Stimulated activated CD4-positive, alpha-beta T cell treated with anti-CD3 and anti-CD28 coated beads, Interleukin-1b, Interleukin-23, amount 100 ng/mL, for 48 hours (primary cell): ENCODE measurements around the gene MYH14.

Experiments used
- DNase-seq: peaks from one replicate; pipeline ENCODE4 v3.0.0-alpha.2; 2020

Gene MYH14

GRCh38 chr19:50203281-50204080, at the start of gene MYH14:
TSS of gene MYH14 (plus strand) at chr19:50203622. CDS start at chr19:50210366, 6,744 bp downstream.
- peak; percentile 30 for DNase-seq

- no peak for DNase-seq
Measured at GRCh38 chr19:50154529-50154928, 48.9 kb upstream of the MYH14 start.

GRCh38 chr19:50155520-50156109, 47.8 kb upstream of the MYH14 start:
- DNase-seq: no peak

- DNase-seq: no peak
Measured at GRCh38 chr19:50158577-50158976, 44.8 kb upstream of the MYH14 start.

- no peak for DNase-seq
Measured at GRCh38 chr19:50159078-50159477, 44.3 kb upstream of the MYH14 start.

GRCh38 chr19:50162988-50163387, 40.4 kb upstream of the MYH14 start, which contains the start of gene IZUMO2:
TSS of gene IZUMO2 (minus strand) at chr19:50163281. CDS start at chr19:50163194, 87 bp downstream.
- no peak for DNase-seq

GRCh38 chr19:50167314-50167721, 36.1 kb upstream of the MYH14 start:
- DNase-seq: no peak

GRCh38 chr19:50171752-50172151, 31.7 kb upstream of the MYH14 start:
- no peak for DNase-seq

- no peak for DNase-seq
Measured at GRCh38 chr19:50172726-50173125, 30.7 kb upstream of the MYH14 start.

- no peak for DNase-seq
Measured at GRCh38 chr19:50173127-50173526, 30.3 kb upstream of the MYH14 start.

GRCh38 chr19:50174100-50174793, 29.2 kb upstream of the MYH14 start:
- DNase-seq: no peak

GRCh38 chr19:50175924-50176323, 27.5 kb upstream of the MYH14 start:
- DNase-seq: no peak

- no peak for DNase-seq
Measured at GRCh38 chr19:50176775-50177174, 26.6 kb upstream of the MYH14 start.

- DNase-seq: no peak
Measured at GRCh38 chr19:50178320-50178719, 25.1 kb upstream of the MYH14 start.

GRCh38 chr19:50178859-50179537, 24.4 kb upstream of the MYH14 start:
- DNase-seq: no peak

GRCh38 chr19:50181121-50181520, 22.3 kb upstream of the MYH14 start:
- no peak for DNase-seq

- no peak for DNase-seq
Measured at GRCh38 chr19:50184196-50184595, 19.2 kb upstream of the MYH14 start.

- no peak for DNase-seq
Measured at GRCh38 chr19:50187937-50188336, 15.5 kb upstream of the MYH14 start.

- DNase-seq: no peak
Measured at GRCh38 chr19:50189331-50189730, 14.1 kb upstream of the MYH14 start.

- DNase-seq: no peak
Measured at GRCh38 chr19:50190439-50190891, 13.0 kb upstream of the MYH14 start.

- no peak for DNase-seq
Measured at GRCh38 chr19:50191216-50191615, 12.2 kb upstream of the MYH14 start.

- DNase-seq: no peak
Measured at GRCh38 chr19:50192463-50193211, 10.8 kb upstream of the MYH14 start.
